ENCODE measurements around the gene SLCO2A1.

The SLCO2A1 gene

DNA sequence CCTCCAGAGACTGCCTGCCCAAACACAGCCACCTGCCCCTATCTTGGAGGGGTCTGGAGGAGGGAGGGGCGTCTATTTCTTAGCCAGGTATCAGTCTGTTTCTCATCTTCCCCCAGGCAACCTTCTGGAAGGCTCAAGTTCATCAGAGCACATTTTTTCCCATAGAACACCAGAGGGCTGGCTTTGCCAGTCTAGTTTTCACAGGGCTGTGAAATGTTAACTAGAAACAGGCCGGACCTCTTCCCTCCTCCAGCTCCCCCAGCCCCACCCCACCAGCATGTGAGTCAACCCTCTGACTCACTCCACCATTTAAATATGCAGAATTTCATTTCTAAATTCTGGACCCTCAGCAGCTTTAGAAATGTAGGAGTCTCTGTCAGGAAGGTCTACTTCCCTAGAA is 66.9 kb downstream of the SLCO2A1 start:
- H3K4me3 Mint-ChIP-seq = no peak overlapping the region
- no peaks in the 10 kb centered on the region for H3K4me1 Mint-ChIP-seq (ENCODE audit: low read depth)
- H3K27ac Mint-ChIP-seq = no peak overlapping the region
- no peaks in the 10 kb centered on the region for H3K36me3 Mint-ChIP-seq (ENCODE audit: low read depth)
- DNase-seq (ENCODE audit: low spot score) = no peak
- H3K9me3 Mint-ChIP-seq = no peaks in the 10 kb centered on the region
- H3K27me3 Mint-ChIP-seq (ENCODE audit: low read depth) = no peaks in the 10 kb centered on the region

GRCh38 chr3:133958071-133958805 is 71.5 kb downstream of the SLCO2A1 start:
- no peaks in the 10 kb centered on the region for H3K27me3 Mint-ChIP-seq (ENCODE audit: low read depth)
- H3K4me1 Mint-ChIP-seq (ENCODE audit: low read depth) = no peaks in the 10 kb centered on the region
- H3K36me3 Mint-ChIP-seq (ENCODE audit: low read depth) = no peaks in the 10 kb centered on the region
- no peak overlapping the region for H3K4me3 Mint-ChIP-seq
- H3K9me3 Mint-ChIP-seq = no peaks in the 10 kb centered on the region
- no peak for DNase-seq (ENCODE audit: low spot score)
- no peak overlapping the region for H3K27ac Mint-ChIP-seq

GRCh38 chr3:133956982-133957381 is 72.7 kb downstream of the SLCO2A1 start:
- H3K27ac Mint-ChIP-seq = no peak overlapping the region

DNA sequence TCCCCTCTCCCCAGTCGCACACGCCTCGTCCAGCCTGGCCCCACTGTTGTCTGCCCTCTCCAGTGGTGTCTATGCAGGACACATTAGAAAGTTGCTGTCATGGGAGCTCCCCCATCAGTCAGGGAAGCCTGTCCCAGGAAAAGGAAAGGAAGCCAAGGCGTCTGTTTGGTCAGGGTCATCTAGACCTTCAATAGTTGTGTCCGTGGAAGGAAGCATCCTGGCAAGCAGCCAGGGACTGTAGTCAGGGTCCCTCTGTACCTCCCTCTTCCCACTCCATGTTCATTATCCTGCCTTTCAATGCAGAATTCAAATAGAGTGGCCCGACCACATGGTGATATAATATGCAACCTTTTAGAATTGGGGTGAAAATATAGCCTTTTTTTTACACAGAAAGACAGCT is 73.4 kb downstream of the SLCO2A1 start:
- Mint-ChIP-seq H3K4me3 (no peak overlapping the region), H3K27me3 (ENCODE audit: low read depth) (peaks cover 3% of the 10 kb centered on the region), H3K36me3 (ENCODE audit: low read depth) (no peaks in the 10 kb centered on the region), H3K4me1 (ENCODE audit: low read depth) (no peaks in the 10 kb centered on the region), H3K9me3 (no peaks in the 10 kb centered on the region), H3K27ac (no peak overlapping the region)
- DNase-seq (ENCODE audit: low spot score) = no peak

More at GRCh38 chr3:133956982-133957381, 72.7 kb downstream of the SLCO2A1 start:
- H3K9me3 Mint-ChIP-seq = no peaks in the 10 kb centered on the region
- no peak for DNase-seq (ENCODE audit: low spot score)
- no peaks in the 10 kb centered on the region for H3K27me3 Mint-ChIP-seq (ENCODE audit: low read depth)
- H3K4me3 Mint-ChIP-seq = no peak overlapping the region
- H3K36me3 Mint-ChIP-seq (ENCODE audit: low read depth) = no peaks in the 10 kb centered on the region
- H3K4me1 Mint-ChIP-seq (ENCODE audit: low read depth) = no peaks in the 10 kb centered on the region

GRCh38 chr3:133955892-133956291 is 73.8 kb downstream of the SLCO2A1 start:
- no peak for DNase-seq (ENCODE audit: low spot score)
- H3K36me3 Mint-ChIP-seq (ENCODE audit: low read depth) = no peaks in the 10 kb centered on the region
- no peaks in the 10 kb centered on the region for H3K9me3 Mint-ChIP-seq

DNA sequence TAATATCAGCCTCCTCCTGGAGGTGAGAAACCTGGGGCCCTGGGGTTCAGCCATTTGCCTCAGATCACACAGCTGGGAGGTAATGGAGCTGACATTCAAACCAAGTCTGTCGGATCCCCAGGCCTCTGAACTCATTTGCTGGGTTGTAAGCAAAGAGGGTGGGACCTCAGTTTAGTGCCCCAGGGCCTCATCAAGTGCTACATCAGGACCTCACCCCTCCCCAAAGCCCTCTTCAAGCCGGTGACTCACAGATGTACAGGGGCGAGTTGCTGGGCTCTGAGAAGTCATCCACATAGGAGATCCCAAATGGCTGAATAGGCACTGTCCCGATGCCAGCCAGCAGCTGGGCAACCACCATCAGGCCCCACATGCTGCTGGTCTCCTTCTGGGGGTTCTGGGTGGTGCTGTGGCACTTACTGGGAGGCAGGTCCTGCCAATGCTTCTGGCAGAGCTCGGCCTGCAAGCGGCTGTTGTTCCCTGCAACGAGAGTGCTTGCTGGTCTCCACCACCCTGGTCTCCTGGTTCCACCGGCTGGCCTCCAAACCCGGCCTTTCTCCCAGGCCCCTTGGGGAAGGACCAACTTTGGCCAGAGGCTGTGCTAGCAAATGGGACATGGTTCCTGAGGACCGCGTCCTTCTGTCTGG is 74.9 kb downstream of the SLCO2A1 start:
- Mint-ChIP-seq H3K4me1 (ENCODE audit: low read depth) (no peaks in the 10 kb centered on the region), H3K9me3 (no peaks in the 10 kb centered on the region), H3K4me3 (no peak overlapping the region), H3K27ac (no peak overlapping the region), H3K27me3 (ENCODE audit: low read depth) (peaks cover 4% of the 10 kb centered on the region), H3K36me3 (ENCODE audit: low read depth) (no peaks in the 10 kb centered on the region)
- no peak for DNase-seq (ENCODE audit: low spot score)

More at GRCh38 chr3:133955892-133956291, 73.8 kb downstream of the SLCO2A1 start:
- no peaks in the 10 kb centered on the region for H3K4me1 Mint-ChIP-seq (ENCODE audit: low read depth)
- peaks cover 4% of the 10 kb centered on the region for H3K27me3 Mint-ChIP-seq (ENCODE audit: low read depth)
- no peak overlapping the region for H3K4me3 Mint-ChIP-seq
- H3K27ac Mint-ChIP-seq = no peak overlapping the region

GRCh38 chr3:133953297-133953696 is 76.4 kb downstream of the SLCO2A1 start:
- Mint-ChIP-seq H3K27ac (no peak overlapping the region), H3K27me3 (ENCODE audit: low read depth) (peaks cover 4% of the 10 kb centered on the region), H3K4me1 (ENCODE audit: low read depth) (no peaks in the 10 kb centered on the region), H3K4me3 (no peak overlapping the region), H3K9me3 (no peaks in the 10 kb centered on the region), H3K36me3 (ENCODE audit: low read depth) (no peaks in the 10 kb centered on the region)
- no peak for DNase-seq (ENCODE audit: low spot score)

DNA sequence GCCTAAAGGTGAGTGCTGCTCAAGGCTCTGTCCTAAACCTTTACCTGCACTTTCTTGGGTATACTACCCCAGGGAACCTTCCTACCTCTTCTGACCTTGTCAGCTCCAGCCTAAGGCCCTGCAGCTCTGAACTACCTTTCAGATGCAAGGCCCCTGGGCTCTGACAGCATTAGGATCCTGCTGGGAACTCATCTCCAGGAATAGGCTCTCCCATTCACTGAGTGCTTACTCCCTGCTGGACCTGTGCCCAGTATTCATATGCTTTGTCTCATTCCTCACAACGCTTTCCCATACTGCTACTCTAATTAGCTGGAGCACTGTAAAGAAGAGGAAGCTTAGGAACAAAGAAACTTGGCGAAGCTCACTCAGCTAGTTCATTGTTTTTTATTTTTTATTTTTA is 80.3 kb downstream of the SLCO2A1 start:
- no peak overlapping the region for H3K4me3 Mint-ChIP-seq
- H3K27ac Mint-ChIP-seq = no peak overlapping the region
- H3K9me3 Mint-ChIP-seq = no peaks in the 10 kb centered on the region
- no peaks in the 10 kb centered on the region for H3K36me3 Mint-ChIP-seq (ENCODE audit: low read depth)
- no peak for DNase-seq (ENCODE audit: low spot score)
- peaks cover 2% of the 10 kb centered on the region for H3K4me1 Mint-ChIP-seq (ENCODE audit: low read depth)
- peaks cover 4% of the 10 kb centered on the region for H3K27me3 Mint-ChIP-seq (ENCODE audit: low read depth)

GRCh38 chr3:133948996-133949395 is 80.7 kb downstream of the SLCO2A1 start:
- no peaks in the 10 kb centered on the region for H3K36me3 Mint-ChIP-seq (ENCODE audit: low read depth)
- H3K9me3 Mint-ChIP-seq = no peaks in the 10 kb centered on the region
- H3K27ac Mint-ChIP-seq = no peak overlapping the region
- H3K4me1 Mint-ChIP-seq (ENCODE audit: low read depth) = peaks cover 2% of the 10 kb centered on the region
- no peak overlapping the region for H3K4me3 Mint-ChIP-seq
- no peak for DNase-seq (ENCODE audit: low spot score)
- peaks cover 4% of the 10 kb centered on the region for H3K27me3 Mint-ChIP-seq (ENCODE audit: low read depth)

DNA sequence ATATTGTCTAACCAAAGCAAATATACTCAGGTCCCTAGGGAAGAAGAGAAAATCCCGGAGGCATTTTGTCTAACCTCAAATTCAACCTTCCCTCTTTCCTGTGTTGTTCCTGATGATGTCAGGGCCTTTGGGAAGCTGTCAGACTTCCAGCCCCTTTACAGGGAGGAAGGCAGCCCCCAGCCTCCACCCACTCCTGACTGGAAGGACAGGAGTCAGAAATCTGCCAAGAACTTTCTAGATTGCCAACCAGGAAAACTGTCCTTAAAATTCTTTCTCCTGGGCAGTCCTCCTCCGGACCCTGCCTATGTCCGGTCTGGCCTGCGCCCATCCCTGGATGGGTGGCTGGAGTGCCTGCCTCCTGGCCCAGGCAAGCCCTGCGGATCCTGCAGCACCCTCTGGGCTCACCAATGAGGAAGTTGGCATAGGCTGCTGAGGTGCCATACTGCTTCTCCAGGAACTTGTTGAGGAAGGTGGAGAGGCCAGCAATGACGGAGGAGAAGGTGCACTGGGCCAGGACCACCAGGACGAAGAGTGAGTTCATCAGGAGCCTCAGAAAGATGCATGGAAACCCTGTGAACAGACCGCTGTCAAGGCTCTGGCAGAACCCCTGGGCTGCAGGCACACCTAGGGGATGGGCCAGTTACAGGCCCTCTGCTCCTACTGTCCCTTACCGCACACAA is 81.5 kb downstream of the SLCO2A1 start:
- Mint-ChIP-seq H3K36me3 (ENCODE audit: low read depth) (no peaks in the 10 kb centered on the region), H3K4me3 (no peak overlapping the region), H3K27me3 (ENCODE audit: low read depth) (peaks cover 4% of the 10 kb centered on the region), H3K4me1 (ENCODE audit: low read depth) (peaks cover 7% of the 10 kb centered on the region), H3K27ac (no peak overlapping the region), H3K9me3 (no peaks in the 10 kb centered on the region)
- DNase-seq (ENCODE audit: low spot score) = no peak

DNA sequence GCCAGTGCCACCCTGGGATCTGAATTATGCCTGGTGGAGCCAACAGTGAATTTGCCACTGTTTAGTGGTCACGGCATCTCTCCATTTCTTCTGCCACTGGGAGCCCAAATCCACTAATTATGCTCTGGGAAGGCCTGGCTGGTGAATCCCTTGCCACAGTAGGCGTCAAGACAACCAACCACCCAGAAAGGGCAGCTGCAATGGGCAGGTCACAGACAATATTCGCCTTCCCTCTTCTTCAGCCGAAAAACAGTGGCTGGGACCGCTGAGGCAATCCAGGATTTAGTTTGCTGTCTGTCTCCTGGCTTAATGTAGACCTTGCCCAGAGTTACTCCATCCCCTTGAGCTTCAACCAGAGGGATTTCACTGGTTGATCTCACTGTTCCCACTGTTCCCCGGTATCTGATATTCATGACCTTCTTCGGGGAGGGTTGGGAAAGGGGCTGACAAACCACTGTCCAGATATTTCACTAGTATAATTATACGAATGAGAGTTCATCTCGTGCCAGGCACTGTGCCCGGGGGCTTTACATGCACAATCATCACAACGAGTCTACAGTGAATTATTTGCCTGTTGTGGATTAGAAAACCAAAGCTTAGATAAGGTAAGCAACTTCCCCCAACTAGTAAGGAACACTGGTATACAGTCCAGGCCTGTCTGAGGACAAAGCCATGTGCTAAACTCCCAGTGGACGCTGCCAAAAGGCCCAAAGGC is 84.2 kb downstream of the SLCO2A1 start:
- no peak overlapping the region for H3K4me3 Mint-ChIP-seq
- no peak for DNase-seq (ENCODE audit: low spot score)
- H3K4me1 Mint-ChIP-seq (ENCODE audit: low read depth) = peaks cover 12% of the 10 kb centered on the region
- no peak overlapping the region for H3K27ac Mint-ChIP-seq
- no peaks in the 10 kb centered on the region for H3K9me3 Mint-ChIP-seq
- no peaks in the 10 kb centered on the region for H3K27me3 Mint-ChIP-seq (ENCODE audit: low read depth)
- H3K36me3 Mint-ChIP-seq (ENCODE audit: low read depth) = no peaks in the 10 kb centered on the region

- DNase-seq (ENCODE audit: low spot score) = no peak
- Mint-ChIP-seq H3K27me3 (ENCODE audit: low read depth) (no peaks in the 10 kb centered on the region), H3K4me3 (no peak overlapping the region), H3K36me3 (ENCODE audit: low read depth) (no peaks in the 10 kb centered on the region), H3K4me1 (ENCODE audit: low read depth) (peaks cover 12% of the 10 kb centered on the region), H3K9me3 (no peaks in the 10 kb centered on the region), H3K27ac (no peak overlapping the region)
Measured at GRCh38 chr3:133944641-133945380, 84.9 kb downstream of the SLCO2A1 start.

- no peak for DNase-seq (ENCODE audit: low spot score)
- Mint-ChIP-seq H3K27ac (no peak overlapping the region), H3K27me3 (ENCODE audit: low read depth) (no peaks in the 10 kb centered on the region), H3K9me3 (no peaks in the 10 kb centered on the region), H3K4me3 (no peak overlapping the region), H3K36me3 (ENCODE audit: low read depth) (no peaks in the 10 kb centered on the region), H3K4me1 (ENCODE audit: low read depth) (peaks cover 12% of the 10 kb centered on the region)
Measured at GRCh38 chr3:133944181-133944580, 85.5 kb downstream of the SLCO2A1 start.

Data from T-helper 2 cell treated with Interferon-gamma antibody and Interleukin-4, amounts not matched to agents 5 μg/mL and 100 μg/mL, for 36 hours (primary cell).